Progenitor cell of endocrine pancreas (in vitro differentiated cells): Measurements from ENCODE around the gene CNTN6. TPM values are rescaled to one million over a fixed set of nuclear protein-coding genes. Genes with fewer than 3 reads are reported as not detected.

ENCODE experiments used
- DNase-seq: peaks from one replicate; pipeline ENCODE4 v3.0.0; 2021; ENCODE audit warnings: low spot score; ENCODE audit not compliant: unreplicated experiment
- H3K27ac Mint-ChIP-seq: 2 replicates; pipeline ENCODE4 v1.8.0; 2021; ENCODE audit warnings: mild to moderate bottlenecking, moderate library complexity, mixed read lengths
- H3K27me3 Mint-ChIP-seq: 2 replicates; pipeline ENCODE4 v1.8.0; 2021; ENCODE audit warnings: mixed read lengths
- H3K36me3 Mint-ChIP-seq: 2 replicates; pipeline ENCODE4 v1.8.0; 2022; ENCODE audit warnings: mixed read lengths; ENCODE audit not compliant: insufficient read depth
- H3K4me1 Mint-ChIP-seq: 2 replicates; pipeline ENCODE4 v1.8.0; 2021; ENCODE audit warnings: low read depth, mixed read lengths
- H3K4me3 Mint-ChIP-seq: 2 replicates; pipeline ENCODE4 v1.8.0; 2021; ENCODE audit warnings: low read depth, mild to moderate bottlenecking, moderate library complexity, mixed read lengths
- H3K9me3 Mint-ChIP-seq: 2 replicates; pipeline ENCODE4 v1.8.0; 2021; ENCODE audit warnings: low read depth, mixed read lengths
- total RNA-seq: library from RNA; stranded (reverse); gene quantifications from 2 replicates; pipeline ENCODE4 v1.2.1, GENCODE V29; 2021
- TF ChIP-seq, protein P1 (sequence below): fragments of 200-600 bp; sonication (generic); IDR thresholded peaks from one replicate; pipeline ENCODE4 v1.5.0; 2021; ENCODE audit warnings: antibody characterized with exemption, mild to moderate bottlenecking; ENCODE audit not compliant: unreplicated experiment

CNTN6 gene
- total RNA-seq, 1 donor from 2014 or later: 0.17 TPM

DNA sequence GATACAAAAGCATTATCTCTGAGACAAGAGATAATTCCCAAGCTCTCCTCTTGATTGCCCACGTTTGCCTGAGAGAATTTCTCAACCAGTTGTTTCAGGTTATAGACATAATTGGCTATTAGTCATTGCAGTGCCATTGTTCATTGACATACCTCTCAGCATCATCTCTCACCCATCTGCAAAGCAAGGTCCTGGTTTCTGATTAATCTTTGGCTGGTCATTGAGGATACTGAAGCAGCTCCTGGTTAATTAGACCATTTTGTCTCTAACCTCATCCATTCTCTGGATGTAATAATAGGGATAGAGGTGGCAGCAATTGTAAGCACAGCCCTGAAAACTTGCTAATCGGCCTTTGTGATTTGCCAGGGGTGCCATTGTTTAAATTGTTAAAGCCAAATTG lies 104.2 kb downstream of the CNTN6 start:
- no peaks in the 10 kb centered on the region for H3K9me3 Mint-ChIP-seq
- H3K36me3 Mint-ChIP-seq: no peaks in the 10 kb centered on the region
- TF ChIP-seq, protein P1, sequence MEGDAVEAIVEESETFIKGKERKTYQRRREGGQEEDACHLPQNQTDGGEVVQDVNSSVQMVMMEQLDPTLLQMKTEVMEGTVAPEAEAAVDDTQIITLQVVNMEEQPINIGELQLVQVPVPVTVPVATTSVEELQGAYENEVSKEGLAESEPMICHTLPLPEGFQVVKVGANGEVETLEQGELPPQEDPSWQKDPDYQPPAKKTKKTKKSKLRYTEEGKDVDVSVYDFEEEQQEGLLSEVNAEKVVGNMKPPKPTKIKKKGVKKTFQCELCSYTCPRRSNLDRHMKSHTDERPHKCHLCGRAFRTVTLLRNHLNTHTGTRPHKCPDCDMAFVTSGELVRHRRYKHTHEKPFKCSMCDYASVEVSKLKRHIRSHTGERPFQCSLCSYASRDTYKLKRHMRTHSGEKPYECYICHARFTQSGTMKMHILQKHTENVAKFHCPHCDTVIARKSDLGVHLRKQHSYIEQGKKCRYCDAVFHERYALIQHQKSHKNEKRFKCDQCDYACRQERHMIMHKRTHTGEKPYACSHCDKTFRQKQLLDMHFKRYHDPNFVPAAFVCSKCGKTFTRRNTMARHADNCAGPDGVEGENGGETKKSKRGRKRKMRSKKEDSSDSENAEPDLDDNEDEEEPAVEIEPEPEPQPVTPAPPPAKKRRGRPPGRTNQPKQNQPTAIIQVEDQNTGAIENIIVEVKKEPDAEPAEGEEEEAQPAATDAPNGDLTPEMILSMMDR: no peak

DNA sequence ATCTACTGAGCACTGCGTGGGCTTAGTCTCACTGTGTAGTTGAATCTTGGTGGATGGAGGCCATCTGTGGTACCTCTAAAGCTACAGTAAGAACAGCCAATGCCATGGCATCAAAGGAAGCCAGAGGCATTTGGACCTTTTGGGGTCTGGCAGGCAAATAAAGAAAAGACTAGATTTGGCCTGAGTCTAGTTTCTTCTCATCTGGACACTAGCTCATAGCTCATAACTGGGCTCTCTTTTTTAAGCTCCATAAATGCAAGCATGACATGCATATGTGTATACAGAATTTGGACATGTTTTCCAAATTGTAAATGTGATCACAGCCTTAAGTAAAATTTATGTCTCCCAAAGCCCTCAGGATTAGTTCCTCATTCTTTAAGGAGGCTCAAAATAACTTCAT lies 107.5 kb downstream of the CNTN6 start:
- Mint-ChIP-seq H3K27me3 (no peaks in the 10 kb centered on the region), H3K4me3 (no peak overlapping the region), H3K9me3 (no peaks in the 10 kb centered on the region), H3K27ac (no peak overlapping the region), H3K4me1 (peaks cover 5% of the 10 kb centered on the region), H3K36me3 (no peaks in the 10 kb centered on the region)
- TF ChIP-seq, protein P1: no peak
- DNase-seq: no peak

More for the DNA sequence above, 104.2 kb downstream of the CNTN6 start:
- Mint-ChIP-seq H3K27me3 (no peaks in the 10 kb centered on the region), H3K27ac (no peak overlapping the region), H3K4me3 (no peak overlapping the region), H3K4me1 (peaks cover 8% of the 10 kb centered on the region)
- DNase-seq: no peak

DNA sequence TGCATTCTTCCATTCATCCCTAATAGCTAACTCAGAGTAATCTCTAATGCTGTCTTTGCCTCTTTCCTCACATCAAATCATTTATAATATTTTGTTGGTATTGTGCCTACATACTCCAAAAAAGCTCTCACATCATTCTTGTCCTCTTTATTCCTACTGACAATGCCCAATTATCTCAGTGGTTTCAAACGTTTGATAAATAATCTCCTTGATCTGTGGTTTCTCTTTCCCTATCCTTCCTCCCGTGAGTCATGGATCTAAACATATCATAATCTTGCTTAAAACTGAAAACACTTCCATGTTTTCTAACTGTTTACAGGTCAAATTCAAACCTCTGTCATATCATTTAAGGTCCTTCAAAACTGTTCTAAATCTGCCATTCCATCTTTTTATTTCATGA lies 115.1 kb downstream of the CNTN6 start:
- DNase-seq: no peak
- Mint-ChIP-seq H3K36me3 (no peaks in the 10 kb centered on the region), H3K27ac (no peak overlapping the region), H3K27me3 (no peaks in the 10 kb centered on the region), H3K4me3 (no peak overlapping the region), H3K4me1 (no peaks in the 10 kb centered on the region), H3K9me3 (no peaks in the 10 kb centered on the region)
- TF ChIP-seq, protein P1: no peak

DNA sequence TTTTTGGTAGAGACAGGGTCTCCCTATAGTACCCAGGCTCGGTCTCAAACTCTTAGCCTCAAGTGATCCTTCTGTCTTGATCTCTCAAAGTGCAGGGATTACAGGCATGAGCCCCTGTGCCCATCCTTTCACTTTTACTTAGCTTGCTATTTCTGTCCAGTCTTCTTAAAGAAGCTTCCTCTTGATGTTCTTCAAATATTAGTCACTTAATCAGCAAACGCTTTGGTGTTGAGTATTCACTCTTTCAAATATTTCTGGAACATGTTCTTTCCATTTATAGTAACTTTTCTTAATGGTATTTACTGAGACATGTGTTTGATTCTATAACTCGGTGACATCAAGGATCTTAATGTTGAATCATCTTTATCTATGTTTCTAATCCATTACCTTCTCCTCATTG lies 122.1 kb downstream of the CNTN6 start:
- TF ChIP-seq, protein P1: no peak
- Mint-ChIP-seq H3K27me3 (peaks cover 6% of the 10 kb centered on the region), H3K9me3 (no peaks in the 10 kb centered on the region), H3K4me3 (no peak overlapping the region), H3K27ac (no peak overlapping the region), H3K4me1 (no peaks in the 10 kb centered on the region), H3K36me3 (no peaks in the 10 kb centered on the region)
- DNase-seq: no peak

DNA sequence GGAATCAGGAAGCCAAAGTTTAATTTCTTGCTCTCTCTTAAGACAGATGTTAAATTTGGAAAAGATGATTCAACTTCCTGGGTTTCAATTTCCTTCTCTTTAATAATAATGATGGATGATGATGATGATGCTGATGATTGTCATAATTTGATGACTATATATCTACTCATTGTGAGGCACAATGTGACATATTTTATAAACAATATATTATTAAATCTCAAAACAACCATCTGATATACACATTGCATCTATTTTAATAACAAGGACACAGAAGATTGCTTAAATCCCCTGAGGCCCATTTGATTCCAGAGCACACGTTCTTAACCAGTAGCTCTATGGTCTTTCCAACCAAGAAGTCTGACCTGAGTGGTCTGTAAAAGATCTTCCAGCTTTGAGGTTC lies 124.0 kb downstream of the CNTN6 start:
- TF ChIP-seq, protein P1: no peak
- no peaks in the 10 kb centered on the region for H3K36me3 Mint-ChIP-seq

More for the DNA sequence above, 124.0 kb downstream of the CNTN6 start:
- no peaks in the 10 kb centered on the region for H3K9me3 Mint-ChIP-seq
- H3K27me3 Mint-ChIP-seq: peaks cover 6% of the 10 kb centered on the region
- DNase-seq: no peak
- H3K4me1 Mint-ChIP-seq: peaks cover 1% of the 10 kb centered on the region
- no peak overlapping the region for H3K4me3 Mint-ChIP-seq
- H3K27ac Mint-ChIP-seq: no peak overlapping the region
